Measurements from ENCODE around the gene FBLIM1.

Gene FBLIM1

GRCh38 chr1:15748690-15749398 lies 9.8 kb upstream of the FBLIM1 start:
- no peak for DNase-seq

GRCh38 chr1:15749399-15750291 lies 8.9 kb upstream of the FBLIM1 start:
- no peak for DNase-seq

- DNase-seq: no peak
These were observed 7.7 kb upstream of the FBLIM1 start for GRCh38 chr1:15750924-15751323.

- DNase-seq: no peak
These were observed 6.9 kb upstream of the FBLIM1 start for GRCh38 chr1:15751717-15752116.

GRCh38 chr1:15753776-15754175 lies 4.8 kb upstream of the FBLIM1 start:
- DNase-seq: no peak

- DNase-seq: no peak
These were observed 3.5 kb upstream of the FBLIM1 start for GRCh38 chr1:15755021-15755645.

DNA sequence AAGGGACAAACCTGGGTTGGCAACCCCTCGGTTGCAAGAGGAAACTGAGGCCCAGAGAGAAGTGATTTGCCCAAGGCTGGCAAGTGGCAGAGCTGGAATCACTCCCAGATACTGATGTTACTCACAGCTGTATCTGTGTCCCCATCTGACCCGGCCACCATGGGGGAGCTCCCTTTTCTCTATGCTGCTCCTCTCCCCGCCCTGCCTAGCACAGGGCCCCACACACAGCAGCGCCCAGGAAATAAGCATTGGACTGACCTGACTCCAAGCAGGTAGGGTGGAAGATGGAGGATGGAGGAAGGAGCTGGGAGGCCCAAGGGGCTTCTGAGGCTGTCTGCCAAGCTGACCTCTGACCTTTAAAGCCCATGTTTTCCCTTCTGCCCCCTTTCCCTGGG lies 3.0 kb upstream of the FBLIM1 start:
- DNase-seq: no peak

DNA sequence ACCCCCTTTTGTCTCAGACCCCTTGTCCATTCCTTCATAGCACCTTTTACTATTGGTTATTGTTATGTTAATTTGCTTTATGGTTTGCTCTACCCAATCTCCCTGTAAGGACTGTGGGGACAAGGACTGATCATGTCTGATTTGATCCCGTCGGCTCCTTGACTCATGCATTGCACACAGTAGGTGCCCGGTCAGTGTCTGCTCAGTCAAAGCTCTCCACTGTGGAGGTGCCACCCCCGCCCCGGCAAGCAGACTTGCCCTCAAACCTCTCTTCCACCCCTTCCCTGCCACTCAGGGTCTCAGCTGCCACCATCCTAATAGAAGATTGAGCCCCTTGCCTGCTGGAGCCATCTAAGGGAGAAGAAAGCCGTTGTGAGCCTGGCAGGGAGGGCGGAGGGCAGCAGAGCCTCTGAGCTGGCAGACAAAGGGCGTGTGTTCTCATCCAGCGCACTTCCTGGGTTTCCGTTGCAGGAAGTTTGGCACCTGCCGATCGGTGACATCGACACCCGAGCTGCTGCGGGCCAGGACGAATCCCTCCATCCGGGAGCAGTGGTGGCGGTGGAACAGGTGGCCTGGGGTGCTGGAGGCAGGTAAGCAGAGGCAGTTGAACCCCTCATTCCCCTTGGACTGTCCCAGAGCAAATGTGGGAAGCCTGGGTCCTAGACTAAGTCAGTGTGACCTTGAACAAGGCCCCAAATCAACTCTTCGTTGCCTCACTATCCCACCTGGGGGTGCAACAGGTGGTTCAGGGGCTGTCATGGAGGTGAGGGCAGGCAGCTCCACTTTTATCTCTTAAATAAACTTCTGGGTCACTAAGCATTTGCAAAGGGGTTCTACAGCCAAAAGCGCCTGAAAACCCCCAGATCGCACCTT lies 2.2 kb upstream of the FBLIM1 start:
- no peak for DNase-seq

DNA sequence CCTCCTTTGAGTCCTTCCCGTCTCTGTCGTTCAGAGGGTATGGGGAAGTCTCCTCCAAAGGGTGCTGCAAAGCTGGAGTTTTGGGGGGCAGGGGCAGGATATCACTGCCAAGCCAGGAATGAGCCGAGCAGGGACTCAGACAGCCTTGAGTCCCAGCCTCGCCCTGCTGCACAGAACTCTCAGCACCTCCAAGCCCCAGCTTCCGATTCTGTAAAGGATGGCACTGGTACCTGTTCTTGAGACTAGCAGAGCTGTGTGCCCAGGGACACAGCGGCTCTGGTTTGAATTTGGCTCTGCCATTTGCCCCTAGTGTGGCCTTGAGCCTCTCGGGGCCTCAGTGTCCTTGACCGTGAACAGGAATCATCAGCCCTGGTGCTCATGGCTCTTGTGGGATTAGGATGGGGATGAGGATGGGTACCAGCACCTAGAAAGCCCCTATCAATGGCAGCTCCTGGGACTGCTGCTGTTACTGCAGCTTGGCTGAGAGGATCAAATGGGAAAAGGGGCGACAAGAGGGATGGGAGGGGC lies 1.5 kb upstream of the FBLIM1 start:
- no peak for DNase-seq

GRCh38 chr1:15757575-15758342 lies 836 bp upstream of the FBLIM1 start:
- no peak for DNase-seq

- no peak for DNase-seq
These were observed 512 bp downstream of the FBLIM1 start for GRCh38 chr1:15758953-15759661.

- no peak for DNase-seq
These were observed 2.1 kb downstream of the FBLIM1 start for GRCh38 chr1:15760520-15761211.

DNA sequence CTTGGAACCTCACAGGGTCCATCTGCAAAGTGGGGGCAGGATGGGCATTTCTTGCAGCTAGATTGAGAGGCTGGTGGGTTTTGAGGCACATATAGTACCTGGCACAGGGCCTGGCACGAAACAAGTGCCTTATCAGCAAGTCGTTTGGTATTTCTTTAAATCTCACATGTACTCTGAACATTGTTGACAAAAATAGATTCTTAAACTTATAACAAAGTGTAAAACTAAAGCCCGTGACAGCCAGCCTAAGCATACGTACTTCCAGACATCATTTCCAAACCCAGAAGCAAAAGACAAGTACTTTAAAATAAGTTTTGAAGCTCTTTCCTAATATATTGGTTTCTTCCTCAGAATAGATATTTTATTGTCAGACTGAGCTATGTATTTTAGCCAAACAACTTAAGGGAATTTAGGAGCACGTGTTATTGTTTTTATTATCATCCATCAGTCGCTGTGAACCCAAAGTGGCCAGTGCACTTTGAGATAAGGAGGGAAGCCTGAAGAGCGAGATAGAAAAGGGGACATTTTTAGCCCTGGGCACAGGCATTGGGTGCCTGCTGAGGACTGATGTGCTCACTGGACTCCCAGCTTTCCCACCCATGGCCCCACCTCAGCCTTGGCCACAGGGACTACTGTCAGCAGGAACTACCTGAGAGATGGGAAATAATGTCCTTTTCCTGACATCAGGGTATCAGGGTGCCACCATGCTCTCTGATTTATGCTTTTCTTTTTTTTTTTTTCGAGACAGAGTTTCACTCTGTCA lies 3.0 kb downstream of the FBLIM1 start:
- no peak for DNase-seq

DNA sequence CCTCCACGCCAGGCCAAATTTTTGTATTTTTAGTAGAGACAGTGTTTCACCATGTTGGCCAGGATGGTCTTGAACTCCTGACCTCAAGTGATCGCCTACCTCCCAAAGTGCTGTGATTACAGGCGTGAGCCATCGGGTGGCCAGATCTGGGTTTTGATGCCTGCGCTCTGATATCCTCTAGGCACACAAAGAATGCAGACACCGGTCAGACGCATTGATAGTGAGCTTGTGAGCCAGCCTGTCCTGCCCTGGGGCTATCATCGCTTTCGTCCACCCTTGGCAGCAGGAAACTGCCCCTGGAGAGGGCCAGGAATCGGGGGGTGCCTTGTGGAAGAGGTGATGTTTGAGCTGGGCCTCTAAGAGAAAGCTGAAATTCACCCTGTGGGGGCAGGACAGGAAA lies 4.0 kb downstream of the FBLIM1 start:
- no peak for DNase-seq

DNA sequence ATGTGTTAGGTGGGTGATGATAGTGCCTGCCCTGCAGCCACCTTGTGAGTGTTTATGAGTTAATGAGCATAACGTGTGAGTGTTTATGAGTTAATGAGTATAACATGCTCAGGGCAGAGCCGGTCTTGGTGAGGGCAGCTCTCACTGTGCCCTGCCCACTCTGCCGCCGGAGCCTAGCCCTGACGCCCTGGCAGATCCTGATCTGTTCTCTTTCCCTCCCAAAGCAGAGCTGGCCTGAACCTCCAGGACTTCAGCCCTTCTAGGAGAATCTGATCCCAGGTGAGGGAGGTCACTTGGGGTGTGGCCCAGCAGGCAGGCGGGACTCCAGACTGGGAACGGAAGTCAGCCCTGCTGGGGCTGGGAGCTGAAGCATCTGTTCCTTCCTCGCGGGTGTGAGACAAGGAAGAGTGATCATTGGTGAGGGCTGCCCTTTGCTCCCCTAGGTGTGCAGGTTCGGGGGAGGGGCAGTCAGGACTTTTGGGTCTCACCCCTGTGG lies 5.7 kb downstream of the FBLIM1 start:
- no peak for DNase-seq

DNA sequence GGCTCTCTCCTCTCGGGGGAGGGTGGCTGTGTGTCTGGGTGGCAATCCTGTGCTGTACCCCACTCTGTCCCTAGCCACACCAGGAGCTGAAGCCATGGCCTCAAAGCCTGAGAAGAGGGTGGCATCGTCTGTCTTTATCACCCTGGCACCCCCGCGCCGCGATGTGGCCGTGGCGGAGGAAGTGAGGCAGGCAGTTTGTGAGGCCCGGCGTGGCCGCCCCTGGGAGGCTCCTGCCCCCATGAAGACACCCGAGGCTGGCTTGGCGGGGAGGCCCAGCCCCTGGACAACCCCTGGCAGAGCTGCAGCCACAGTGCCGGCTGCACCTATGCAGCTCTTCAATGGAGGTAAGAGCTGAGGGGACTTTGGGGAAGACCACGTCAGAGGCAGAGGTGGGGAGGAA lies 6.3 kb downstream of the FBLIM1 start:
- DNase-seq: no peak

DNA sequence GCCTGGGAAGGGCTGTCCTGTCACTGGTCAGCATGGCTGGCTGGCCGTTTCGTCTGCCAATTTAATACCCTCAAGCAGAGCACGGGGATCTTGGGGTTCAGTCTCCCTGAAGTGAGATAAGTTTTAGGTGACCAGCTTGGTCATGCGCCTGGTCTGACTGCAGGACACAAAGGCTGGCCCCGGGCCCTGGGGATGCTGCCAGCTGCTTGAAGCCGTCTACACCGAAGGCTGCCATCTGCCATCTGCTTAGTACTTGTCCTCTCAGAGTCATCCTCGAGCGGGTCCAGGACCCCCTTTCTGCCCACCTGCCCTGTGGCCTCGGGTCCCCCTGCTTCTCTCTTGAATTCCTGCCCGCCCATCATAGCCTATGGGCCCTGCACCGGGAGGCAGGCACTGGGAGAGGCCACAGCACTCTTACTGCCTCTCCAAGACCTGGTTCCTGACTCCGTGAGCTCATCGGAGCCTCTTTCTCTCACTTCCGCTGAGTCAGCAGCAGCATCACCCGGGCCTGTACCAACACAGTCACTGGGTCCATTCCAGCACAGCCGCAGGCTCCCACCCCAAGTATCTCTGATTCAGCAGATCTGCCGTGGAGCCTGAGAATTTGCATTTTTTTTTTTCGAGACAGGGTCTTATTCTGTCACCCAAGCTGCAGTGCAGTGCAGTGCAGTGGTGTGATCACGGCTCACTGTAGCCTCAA lies 7.0 kb downstream of the FBLIM1 start:
- DNase-seq: no peak

DNA sequence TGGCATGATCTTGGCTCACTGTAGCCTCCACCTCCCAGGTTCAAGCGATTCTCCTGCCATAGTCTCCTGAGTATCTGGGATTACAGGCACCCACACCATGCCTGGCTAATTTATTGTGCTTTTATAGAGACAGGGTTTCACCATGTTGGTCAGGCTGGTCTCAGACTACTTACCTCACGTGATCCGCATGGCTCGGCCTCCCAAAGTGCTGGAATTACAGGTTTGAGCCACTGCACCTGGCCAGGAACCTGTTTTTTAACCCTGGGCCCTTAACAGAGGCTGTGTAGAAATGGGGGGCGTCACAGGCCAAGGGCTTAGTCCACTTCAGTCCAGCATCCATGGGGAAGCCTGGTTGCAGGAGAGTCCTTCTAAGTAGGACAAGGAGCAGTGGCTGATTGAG lies 9.3 kb downstream of the FBLIM1 start:
- no peak for DNase-seq

- DNase-seq: no peak
These were observed 9.8 kb downstream of the FBLIM1 start for GRCh38 chr1:15768388-15768787.
